Measurements from ENCODE around the gene PLCB4.

DNA sequence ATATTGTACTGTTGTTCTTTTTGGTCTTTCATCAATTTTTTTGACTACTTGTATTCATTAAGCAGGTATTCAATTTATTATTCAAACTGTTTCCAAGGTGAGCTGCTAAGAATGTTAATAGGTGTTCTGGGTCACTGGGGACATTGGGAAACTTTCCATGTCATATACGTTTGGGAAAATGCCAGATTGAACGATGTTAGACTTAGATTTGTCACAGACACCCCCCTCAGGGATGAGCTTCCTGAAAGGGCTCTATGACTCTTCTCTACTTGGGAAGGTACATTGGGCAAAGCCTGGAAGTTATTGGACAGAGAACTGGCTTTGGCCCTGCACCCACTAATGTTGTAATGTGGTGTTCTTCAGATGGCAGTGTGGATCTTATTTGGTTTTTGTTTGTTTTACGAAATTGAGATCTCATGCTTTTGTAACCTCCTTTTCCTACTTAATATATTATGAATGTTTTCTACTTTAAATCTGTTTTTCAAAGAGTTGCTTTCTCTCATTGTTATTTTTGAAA, 42.1 kb downstream of the PLCB4 start:
- TF ChIP-seq POLR2A (IDR thresholded peaks at IDR 0.05) (no peak), CTCF (IDR thresholded peaks at IDR 0.05 in 4 of 5, conservative IDR thresholded peaks at IDR 0.05 in 1 of 5) (no peak)

All from gastrocnemius medialis (tissue), 4 donors.